HL-60/S4 treated with phorbol 12-myristate 13-acetate at 8.2 ng/mL for 4 days and 3 days (cell line): ENCODE measurements around the gene USP32.
"Not testable (repeated sequence)": the region's sequence is repeated elsewhere in the genome, so short reads cannot be mapped to it uniquely, and the experiment has no call there.

ENCODE experiments used
- in situ Hi-C: fragments of 300-500 bp; cut with MboI; formaldehyde crosslinking; loops from 2 replicates; pipeline ENCODE4 v1.15.0; 2022; ENCODE audit warnings: low sequenced_read_pairs

The USP32 gene

DNA sequence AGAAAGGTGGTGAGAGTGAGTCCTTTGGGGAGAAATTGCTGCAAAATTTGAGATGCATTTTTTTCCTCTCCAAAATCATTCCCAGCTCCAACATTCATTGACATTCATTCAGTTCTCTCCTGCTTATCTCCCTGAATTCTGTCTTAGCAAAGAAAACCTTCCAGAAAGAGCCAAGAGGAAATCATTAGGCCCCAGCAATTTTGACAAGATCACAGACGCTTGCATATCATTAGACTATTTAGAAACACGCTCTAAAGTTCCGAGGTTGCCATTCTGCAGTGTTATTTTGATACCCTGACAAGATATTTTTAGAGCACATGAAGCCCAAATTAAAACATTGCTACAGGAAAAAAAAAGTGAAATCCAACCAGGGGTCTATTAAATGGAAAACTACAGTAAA, 20.8 kb upstream of the USP32 start:
- in situ Hi-C loops, result no loop called here

DNA sequence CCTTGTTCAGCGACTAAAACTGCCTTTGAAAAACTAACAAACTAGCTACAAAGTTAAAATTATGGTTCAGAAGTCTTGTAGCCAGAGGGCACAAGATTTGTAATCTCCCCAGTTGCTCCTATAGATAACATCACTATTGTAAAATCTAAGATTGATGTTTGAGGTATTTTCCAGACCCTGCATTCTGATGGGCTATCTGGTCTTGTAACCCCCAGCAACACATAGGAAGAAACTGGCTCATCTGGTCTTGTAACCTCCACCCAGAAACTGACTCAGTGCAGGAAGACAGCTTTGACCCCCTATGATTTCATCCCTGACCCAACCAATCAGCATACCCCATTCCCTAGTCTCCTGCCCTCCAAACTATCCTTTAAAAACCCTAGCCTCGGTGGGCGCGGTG, 18.1 kb upstream of the USP32 start:
- in situ Hi-C loops, result no loop called here

DNA sequence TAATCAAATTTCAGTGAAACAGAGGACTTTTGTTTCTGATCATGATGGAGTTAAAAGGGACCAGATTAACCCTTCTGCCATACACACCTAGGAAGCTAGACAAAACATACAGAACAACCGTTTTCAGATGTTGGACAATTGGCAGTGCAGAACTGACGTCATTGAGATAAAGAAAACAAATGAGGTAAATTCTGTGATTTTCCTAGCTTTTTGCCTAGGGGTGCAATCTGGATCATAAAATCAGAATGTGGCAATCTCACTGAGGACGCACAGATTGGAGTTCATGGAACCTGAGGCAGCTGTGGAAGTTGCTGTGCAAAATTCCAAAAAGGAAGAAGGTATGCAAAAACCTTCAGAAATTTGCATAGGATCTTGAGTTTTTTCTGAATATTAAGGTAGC, 15.0 kb upstream of the USP32 start:
- in situ Hi-C loops, result no loop called here

DNA sequence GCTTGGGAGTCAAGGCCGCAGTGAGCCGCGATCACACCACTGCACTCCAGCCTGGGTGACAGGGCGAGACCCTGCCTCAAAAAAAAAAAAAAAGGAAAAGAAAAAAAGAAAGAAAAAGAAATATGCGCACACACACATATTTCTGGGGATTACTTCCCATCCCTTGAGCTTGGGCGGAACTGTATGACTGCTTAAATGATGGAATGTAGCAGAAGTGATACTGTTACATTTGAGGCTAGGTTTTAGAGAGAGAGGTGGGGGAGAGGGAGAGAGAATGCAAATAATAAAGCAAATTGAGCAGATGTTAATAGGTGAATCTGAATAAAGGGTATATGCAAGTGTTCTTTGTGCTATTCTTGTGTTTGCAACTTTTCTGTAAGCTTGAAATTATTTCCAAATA, 12.0 kb upstream of the USP32 start:
- in situ Hi-C loops, result no loop called here

DNA sequence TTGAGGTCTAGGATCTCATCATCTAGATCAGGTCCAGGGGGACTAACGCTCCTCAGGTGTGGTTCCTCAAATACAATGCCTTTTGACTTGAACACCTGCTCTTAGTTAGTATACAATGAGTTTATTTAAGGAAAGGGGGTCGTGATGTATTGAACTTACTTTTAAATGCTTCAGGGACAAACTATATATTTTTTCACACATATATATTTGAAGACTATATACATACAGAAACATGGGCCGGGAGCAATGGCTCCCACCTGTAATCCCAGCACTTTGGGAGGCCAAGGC, 11.5 kb upstream of the USP32 start:
- in situ Hi-C loops, result no loop called here

DNA sequence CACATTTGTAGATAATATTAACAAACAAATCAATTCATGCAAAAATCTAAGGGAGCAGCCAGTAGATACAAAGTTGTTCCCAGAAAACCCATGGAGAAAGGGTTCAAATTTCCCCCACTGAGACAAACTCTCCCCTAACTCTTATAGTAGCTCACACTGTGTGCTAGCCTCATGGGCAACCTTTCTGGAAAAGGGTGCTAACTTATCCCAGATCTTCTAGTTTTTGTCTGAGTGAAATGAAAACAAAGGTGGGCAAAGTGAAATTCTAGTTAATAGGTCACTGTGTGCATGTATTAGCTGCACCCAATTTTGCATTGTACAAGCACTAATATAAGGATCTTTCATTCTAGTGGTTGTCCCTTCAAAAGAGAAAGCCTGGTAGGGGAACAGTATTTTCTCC, 9.9 kb upstream of the USP32 start:
- in situ Hi-C loops, result no loop called here

DNA sequence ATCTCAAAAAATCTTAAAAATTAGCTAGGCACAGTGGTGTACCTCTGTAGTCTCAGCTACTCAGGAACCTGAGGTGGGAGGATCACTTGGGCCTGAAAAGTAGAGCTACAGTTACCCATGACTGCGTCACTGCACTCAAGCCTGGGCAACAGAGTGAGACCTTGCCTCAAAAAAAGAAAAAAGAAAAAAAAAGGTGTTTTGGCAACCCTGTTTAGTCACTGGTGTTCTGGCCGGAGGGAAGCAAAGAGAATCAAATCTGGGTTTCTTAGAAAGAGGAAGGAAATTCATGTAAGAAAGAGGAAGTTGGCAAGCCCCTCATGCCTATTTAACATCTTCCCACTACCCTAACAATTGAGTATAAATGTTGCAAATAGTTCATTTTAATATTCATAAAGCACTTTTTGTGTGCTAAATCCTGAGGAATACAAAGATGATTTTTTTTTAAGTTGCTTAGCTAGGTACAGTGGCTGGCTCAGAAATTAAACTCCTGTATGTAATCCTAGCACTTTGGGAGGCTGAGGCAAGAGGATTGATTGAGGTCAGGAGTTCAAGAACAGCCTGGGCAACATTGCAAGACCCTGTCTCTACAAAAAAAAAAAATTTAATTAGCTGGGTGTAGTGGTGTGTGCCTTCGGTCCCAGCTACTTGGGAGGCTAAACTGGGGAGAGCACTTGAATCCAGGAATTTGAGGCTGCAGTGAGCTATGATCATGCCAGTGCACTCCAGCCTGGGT, 6.5 kb upstream of the USP32 start:
- in situ Hi-C loops, result no loop called here

DNA sequence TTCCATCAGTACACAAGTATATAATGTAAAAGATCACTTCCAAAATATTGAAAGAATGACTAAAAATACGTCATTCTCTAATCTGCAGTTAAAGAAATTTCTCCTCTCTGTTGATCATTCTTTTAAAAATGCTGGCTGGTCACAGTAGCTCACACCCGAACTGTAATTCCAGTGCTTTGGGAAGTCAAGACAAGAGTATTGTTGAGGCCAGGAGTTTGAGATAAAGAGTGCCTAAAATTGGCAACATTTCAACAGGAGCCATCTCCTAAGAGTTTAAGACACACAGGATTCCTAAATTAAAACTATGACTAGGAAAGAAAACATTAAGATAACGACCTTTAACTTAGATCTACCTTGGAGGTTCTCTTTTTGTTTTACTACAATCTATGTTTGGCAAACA, 4.5 kb upstream of the USP32 start:
- in situ Hi-C loops, result no loop called here

DNA sequence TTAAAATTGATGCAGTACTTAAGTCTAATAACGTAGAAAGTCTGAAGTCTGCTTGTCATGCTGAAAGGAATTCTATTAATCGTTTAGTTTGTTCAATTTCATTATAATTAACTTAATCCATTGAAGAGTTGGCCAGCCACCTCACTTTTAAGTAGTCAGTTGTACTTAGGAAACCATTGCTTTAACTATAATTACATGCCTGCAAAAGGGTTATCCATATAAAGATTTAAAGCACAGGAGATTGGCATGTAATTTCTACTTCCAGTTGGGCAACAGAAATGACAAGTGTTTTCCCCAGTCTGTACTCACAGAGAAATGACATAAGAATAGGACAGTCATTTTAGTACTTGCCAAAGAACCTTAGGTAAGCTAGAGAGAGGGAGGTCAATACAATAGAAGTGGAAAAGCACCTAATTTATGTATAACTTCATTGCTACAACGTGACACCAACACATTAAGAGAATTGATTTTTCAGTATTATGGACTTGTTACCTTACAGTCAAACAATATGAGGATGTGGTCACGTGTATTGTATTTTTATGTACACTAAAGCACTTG, 3.7 kb upstream of the USP32 start:
- in situ Hi-C loops, result no loop called here

DNA sequence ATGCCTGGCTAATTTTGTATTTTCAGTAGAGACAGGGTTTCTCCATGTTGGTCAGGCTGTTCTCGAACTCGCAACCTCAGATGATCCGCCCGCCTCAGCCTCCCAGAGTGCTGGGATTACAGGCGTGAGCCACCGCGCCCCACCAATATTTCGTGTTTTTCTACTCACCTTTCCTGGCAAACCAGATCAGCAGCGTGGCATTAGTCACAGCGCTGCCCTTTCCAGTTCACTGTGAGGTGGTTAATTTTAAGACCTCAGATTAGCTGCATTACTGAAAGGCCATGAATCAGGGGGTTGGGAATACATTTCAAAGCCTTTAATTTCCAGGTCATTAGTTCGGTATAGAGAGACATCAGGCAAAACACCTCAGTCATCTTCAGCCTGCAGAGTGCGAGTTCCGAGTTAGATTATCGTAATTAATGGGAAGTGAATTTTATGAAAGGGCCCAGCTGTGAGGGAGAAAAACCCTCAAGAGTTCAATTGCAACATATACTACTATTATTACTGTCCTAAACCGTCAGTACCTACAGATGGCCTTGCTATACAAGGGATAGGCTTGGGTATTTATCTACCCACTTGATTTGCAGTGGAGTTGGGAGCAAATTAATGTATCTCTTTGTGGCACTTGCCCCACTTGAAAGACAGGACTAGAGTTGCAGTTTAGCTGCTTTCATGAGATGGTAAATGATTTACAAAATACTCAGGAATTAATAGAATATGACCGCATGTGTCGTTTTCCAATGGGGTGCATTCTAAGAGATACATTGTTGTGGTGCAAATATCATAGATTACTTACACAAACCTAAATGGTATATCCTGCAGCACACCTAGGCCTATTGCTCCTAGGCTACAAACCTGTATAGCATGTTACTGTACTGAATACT, 2.1 kb upstream of the USP32 start:
- in situ Hi-C loops, result no loop called here

DNA sequence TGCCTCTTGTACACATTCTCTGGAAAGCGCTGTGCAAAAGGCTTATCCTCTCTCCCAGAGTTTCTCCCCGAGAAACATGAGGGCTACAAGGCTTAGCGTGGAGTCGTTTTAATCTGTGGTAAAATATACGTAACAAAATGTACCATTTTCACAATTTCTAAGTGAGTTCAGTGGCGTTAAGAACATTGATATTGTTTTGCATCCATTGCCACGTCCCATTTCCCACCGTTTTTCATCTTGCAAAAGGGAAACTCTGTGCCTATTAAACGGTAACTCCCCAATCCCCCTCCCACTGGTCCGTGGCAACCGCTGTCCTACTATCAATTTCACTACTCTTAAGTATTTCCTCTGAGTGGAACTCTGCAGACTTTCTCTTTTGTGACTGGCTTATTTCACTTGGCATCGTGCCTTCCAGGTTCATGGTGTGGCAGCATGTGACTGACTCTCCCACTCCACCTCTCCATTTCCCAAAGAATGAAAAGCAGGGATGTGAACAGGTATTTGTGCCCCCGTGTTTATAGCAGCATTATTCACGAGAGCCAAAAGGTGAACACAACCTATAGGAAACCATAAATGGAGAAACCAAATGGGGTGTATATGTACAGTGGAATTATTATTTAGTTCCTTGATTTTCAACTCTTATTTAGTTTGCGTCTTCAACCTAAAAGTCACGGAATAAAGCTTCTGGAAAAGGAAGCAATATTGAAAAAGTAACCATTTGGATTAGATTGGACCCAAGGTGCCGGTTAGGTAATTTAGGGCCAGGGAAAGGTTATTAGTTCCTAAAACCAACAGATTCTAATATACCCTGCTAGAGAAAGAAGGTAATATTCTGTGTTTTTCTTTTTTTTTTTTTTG, 1.1 kb upstream of the USP32 start:
- in situ Hi-C loops, result no loop called here

DNA sequence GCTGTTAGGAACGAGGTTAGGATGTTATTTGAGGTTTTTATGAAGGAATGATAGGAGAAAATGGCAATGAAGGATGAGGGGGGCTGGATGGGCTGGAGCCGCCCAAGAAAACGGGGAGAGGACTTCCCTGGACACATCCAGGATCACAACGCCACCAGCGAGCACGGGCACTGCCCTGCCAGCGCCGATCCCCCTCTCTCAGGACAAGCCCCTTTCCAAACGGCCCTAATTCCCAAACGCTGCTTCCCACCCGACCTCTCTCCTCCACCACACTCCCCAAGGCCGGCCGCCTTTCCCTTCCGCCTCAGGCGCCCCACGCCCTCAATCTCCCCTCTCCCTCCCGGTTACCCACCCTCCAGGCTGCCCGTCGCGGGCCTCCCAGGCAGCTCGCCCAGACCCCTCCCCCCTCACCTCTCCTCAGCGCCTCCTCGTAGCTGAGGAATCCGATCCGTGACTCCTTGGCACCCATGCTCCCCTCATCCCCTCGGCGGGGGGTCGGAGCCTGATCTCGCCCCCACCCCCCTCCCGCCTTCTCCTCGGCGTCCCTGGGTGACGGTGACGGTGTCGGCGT, 377 bp downstream of the USP32 start:
- in situ Hi-C loops, result no loop called here

DNA sequence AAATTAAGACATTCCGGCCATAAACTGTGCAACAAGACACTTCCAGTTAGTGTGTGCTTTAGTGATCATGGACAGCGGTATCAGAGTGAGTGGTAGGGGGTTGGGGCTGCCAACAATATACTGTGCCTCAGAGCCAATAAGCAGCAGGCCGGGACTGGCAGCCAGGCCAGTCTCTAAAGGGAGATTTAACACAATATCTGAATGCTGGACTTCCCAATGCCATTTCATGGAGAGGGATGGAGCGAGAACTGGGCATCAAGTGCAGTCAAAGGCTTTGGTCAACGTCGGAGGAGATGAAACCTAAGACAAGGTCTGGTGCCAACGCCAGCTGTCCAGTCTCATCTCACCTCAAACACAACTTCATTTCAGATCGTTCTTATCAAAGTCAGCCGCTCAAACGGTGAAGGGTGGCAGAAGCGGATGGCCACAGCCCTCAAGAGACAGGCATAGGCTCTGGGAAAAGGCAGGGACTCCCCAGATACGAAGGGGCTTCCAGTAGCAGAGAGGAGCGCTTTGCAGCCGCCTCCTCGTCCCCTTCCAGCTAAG, 935 bp downstream of the USP32 start:
- in situ Hi-C loops, result no loop called here

DNA sequence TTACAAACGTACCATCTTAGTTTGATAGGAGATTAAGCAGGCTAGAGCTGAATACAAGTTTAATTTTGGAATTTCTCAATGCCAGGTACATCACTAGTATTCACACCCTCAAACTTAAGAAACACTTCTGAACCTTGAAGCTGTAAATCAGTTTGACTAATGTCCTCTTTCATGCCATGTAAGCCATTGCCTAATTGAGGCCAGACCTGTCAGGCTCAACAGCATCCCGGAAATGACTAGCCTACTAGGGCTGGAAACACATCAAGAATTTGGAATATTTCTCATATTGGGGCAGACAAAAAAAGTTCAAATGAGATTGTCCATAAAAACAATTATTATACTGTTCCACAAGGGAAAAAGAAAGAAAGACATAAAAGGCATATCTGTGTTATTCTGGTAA, 1.7 kb downstream of the USP32 start:
- in situ Hi-C loops, result no loop called here

DNA sequence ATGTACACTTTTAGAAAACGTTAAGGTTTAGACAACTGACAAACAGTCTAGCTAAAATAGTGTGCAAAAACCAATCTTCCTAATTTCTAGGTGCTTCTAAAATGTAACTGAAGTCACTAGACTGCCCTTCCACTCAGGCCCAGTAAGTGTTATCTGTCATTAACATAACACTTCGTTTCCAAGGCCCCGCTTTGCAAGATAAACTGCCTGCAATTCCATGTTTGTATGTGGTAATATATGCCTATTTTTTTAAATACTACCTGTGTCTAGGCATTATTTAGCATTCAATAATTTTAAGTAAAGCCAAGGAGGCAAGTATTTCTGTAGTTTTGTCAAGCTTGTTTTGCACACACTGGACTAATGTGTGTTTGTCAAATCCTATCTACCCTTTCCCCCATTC, 3.2 kb downstream of the USP32 start:
- in situ Hi-C loops, result no loop called here

DNA sequence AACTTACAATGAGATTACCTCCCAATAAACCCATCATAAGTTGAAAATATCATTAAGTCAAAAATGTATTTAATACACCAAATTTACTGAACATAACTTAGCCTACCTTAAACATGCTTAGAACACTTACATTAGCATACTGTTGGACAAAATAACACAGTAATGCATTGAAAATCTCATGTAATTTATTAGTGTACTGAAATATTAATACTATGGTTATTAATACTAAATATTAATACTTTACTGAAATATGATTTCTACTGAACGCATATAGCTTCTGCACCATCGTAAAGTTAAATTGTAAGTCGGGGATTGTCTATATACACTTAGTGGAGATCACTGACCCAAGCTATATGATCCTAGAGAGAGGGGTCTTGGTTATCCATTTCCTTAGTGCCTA, 4.3 kb downstream of the USP32 start:
- in situ Hi-C loops, result no loop called here

DNA sequence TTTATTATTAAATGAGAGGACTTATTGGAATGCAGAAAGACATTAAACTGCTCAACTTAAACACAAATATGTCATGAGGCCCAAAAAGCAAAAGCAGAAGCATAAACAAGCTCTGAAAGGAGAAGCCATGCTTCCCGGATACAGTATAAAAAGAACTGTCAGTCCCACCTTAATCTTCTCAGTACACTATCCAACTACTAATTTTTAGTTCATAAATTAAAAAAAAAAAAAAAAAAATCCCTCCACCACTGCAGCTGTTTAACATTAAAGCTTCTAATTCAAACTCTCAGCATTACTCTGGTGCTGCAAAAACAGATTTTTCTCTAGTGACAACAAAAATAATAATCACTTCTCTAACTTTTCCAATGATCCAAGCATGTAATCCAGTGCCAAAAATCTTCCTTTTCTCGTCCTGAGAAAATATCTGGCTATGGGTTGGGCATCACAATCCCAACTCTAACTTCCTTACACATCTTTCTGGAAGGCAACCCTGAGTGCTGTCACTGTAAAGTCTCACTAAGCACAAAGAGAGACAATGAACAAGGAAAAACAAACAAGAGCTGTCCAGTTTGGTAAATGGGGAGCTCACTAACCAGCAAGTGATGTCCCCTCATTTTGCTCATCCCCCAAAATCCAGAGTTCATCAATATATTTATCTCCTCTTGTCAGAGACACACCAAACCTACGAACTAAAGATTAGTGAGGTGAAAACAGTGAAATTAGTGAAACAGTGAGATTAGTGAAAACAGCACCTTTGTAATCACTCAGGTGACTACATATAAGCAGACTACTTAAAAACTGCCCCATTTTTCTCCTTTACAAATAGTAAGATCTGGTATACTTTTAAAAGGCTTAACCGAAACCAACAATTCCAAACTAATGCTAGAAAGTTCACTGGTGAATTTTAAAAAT, 5.5 kb downstream of the USP32 start:
- in situ Hi-C loops, result no loop called here

DNA sequence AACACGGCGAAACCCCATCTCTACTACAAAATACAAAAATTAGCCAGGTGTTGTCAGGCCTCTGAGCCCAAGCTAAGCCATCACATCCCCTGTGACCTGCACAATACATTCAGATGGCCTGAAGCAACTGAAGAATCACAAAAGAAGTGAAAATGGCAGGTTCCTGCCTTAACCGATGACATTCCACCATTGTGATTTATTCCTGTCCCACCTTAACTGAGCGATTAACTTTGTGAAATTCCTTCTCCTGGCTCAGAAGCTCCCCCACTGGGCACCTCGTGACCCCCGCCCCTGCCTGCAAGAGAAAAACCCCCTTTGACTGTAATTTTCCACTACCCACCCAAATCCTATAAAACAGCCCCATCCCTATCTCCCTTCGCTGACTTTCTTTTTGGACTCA, 7.0 kb downstream of the USP32 start:
- in situ Hi-C loops, result not testable (repeated sequence)

DNA sequence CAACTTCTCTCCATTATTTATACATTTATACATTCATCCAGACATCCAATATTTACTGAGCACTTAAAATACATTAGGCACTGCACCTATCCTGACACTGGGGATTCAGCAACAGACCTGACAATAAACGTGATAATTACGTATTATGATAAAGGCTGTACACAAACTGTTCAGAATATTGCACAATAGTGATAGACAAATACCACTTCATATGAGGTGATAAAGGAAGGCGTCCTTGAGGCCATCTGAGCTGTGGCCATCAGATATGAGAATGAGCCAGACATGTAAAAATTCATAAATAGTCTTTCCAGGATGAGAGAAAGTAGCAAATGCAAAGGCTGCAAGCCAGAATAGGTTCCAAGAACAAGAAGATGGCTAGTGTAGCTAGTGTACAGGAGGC, 8.6 kb downstream of the USP32 start:
- in situ Hi-C loops, result no loop called here

DNA sequence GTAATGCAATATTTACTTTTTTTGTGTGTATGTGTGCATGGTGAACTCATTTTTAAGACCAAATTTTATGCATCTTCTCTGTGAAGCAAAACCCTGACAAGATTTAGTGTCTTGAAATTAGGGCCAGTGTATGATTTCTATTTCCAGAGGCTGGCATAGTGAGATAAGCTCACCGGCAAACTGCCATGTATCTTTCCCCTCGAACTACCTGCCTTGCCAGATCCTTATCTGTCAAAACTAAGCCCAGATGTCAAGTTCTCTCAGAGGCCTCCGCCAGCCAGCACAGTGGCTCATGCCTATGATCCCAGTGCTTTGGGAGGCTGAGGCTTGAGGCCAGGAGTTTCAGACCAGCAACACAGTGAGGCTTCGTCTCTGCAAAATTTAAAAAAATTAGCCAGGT, 10.0 kb downstream of the USP32 start:
- in situ Hi-C loops, result no loop called here
